ENCODE results near the gene CARD14.
"Not testable (repeated sequence)": the region's sequence is repeated elsewhere in the genome, so short reads cannot be mapped to it uniquely, and the experiment has no call there.

Gene CARD14

DNA sequence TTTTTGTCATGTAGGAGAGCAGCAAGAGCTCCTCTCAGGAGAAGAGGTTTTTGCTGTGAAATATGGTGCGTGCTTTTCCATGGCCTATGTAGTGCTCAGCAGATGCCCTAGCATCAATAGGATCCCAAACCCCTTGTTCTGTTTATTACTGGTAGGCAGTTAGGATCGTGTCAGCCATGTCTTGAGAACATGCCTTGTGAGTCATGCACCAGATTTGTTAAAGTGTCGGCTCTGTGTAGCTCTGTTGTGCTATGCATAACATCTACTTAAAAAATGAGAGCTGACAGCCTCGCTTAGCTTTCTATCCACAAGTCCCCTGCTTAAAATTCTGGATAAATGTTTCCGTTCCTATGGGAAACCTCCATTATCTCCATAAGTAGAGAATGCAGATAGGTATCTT is 18.5 kb upstream of the CARD14 start:
- DNase-seq = no peak

DNA sequence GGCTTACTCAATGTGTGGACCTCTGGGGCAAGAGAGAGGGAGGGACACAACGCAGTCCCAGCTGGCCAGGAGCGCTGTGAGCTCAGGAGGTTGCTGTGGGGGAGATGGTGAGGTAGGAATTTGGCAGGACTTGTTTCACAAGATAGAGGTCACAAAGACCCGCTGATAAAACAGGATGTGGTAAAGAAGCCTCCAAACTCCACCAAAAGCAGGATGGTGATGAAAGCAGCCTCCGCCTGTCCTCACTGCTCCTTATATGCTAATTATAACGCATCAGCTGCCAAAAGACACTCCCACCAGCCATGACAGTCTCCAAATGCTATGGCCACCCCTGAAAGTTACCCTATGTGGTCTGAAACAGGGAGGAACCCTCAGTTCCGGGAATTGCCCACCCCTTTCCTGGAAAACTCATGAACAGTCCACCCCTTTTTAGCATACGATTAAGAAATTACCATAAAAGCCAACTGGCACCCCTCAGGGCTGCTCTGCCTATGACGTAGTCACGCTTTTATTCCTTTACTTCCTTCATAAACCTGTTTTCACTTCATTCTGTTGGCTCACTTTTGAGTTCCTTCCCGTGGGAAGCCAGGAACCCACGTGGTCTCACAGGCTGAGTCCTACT is 17.6 kb upstream of the CARD14 start:
- peak; percentile 99 for DNase-seq

DNA sequence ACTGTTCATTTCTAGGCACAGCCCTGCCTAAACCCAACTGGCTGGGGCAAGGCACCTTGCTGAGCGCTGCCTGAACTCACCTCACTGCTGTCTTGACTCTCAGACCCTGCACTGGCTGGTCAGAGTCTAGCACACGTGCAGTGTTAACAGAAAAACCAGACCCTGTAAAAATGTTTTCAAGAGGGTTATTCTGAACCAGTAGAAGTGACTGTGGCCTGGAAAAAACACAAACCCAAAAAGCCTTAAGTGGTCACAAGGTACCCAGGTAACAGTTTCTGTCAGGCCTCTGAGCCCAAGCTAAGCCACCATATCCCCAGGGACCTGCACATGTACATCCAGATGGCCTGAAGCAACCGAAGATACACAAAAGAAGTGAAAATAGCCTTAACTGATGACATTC is 16.8 kb upstream of the CARD14 start:
- DNase-seq = no peak

DNA sequence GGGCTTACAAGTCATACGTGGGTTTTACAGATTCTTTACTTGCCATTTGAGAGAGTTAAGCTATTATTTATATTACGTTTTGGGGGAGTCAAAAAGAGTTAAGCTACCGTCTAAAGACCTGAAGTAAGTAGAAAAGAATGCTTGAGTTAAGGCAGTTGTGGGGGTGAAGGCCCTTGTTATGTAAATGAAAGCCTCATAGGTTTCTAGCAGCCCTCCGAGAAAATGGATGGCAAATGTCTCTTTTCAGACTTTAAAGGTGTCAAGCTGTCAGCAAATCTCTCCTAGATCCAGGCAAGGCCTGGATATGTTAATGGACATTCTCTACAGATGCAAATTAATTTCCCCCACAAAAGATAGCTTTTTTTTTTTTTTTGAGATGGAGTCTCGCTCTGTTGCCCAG is 15.7 kb upstream of the CARD14 start:
- DNase-seq = no peak

DNA sequence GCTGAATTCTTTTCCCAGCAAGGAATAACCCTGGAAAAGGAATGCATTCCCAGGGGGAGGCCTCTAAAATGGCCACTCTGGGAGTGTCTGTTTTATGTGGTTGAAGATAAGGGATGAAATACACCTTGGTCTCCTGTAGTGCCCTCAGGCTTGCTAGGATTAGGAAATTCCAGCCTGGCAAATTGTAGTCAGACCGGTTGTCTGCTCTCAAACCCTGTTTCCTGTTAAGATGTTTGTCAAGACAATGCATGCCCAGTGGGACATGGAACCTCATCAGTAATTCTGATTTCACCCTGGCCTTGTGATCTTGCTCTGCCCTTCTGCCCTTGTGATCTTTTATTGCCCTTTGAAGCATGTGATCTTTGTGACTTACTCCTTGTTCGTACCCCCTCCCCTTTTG is 14.2 kb upstream of the CARD14 start:
- DNase-seq = not testable (repeated sequence)

DNA sequence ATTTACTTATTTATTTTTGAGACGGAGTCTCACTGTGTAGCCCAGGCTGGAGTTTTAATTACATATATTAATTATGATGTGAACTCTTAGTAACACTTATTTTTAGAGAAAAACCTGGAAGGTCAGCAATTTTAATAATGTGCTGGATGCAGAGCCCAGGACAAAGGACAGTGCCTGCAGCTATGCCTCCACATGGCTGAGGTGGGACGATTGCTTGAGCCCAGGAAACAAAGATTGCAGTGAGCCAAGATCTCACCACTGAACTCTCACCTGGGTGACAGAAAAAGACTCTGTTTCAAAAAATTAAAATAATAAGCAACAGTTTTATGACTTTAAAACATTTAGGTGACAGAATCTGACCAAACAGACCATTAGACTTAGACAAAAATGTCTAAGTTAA is 11.0 kb upstream of the CARD14 start:
- no peak for DNase-seq

DNA sequence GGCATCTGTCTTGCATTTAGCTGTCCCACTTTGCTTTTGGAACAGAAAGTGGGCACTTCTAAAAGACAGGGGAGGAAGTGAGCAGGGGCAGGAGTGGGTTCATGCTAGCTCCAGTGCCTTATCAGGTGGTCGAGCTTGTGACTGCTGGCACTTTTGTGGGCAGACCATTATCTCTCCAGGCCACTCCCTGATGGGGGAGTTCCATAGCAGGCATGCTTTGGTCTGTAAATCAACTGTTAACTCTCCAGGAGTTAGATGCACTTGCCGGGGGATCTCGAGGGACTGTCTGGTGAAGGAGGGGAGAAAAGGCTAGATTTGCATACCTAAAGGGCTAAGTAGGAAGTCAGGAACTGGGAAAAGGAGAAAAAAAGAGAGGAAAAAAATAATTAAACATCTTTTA is 9.3 kb upstream of the CARD14 start:
- DNase-seq = no peak

DNA sequence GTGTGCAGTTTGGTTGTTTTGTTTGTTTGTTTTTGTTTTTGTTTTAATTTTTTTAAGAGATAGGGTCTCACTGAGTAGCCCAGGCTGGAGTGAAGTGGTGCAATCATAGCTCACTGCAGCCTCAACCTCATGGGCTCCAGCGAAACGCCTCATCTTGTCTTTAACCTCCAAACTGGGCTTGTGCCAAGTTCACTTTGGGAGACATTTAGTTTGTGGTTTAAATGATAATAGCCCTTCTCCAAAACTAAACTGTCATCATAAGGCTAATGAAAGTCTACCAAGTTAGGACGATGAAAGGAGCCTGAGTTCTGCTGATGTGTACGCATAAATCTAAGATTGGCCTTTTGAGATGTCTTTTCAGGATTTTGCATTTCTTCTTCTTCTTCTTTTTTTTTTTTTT is 6.5 kb upstream of the CARD14 start:
- DNase-seq = no peak

DNA sequence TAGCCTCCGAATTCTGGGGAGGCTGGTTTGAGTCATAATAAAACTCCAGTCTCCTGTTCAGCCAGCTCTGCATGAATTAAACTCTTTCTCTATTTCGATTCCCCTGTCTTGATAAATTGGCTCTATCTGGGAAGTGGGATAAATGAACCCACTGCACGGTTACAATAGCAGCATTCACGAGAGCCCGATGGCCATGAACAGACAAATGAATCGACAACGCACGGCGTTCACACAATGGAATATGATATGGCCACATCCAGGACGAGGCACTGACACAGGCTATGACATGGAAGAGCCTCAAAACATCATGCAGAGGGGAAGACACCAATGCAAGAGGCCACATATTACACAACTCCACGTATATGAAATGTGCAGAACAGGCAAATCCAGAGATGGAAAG is 5.6 kb upstream of the CARD14 start:
- no peak for DNase-seq

DNA sequence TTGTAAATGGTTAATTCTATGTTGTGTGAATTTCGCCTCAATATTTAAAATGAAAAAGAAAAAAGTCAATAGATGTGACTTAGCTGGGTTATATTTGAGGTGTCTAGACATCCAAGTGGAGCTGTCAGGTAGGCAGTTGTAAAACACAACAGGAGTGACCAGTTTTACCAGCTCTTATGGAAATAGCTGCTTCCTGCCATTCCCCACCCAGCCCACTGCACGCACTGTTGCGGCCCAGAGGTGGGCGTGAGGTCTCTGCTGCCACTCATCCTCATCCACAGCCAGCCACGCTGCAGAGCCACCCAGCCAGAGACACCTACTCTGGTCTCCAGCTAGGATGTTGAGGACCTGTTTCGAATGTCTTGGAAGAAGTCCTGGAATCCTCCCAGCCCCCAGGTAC is 3.4 kb upstream of the CARD14 start:
- no peak for DNase-seq

DNA sequence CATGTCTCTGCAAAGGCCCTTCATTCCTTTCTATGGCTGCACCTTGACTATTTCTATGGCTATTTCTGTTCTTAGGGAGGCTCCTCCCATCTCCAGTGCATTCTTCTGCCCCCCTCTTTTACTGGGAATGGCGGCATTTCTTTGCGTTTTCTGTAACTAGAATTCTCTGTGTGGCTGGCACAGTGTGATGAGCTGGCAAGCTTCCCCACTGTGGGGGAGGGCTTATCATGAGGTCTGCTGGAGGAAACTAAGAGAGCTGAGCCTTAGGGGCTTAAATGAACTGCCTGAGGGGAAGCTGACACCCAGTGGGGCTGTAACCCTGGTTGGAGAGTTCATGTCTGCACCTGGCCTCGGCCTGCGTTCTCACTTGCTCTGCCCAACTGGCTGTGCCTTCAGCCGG is 1.5 kb upstream of the CARD14 start:
- DNase-seq = no peak

DNA sequence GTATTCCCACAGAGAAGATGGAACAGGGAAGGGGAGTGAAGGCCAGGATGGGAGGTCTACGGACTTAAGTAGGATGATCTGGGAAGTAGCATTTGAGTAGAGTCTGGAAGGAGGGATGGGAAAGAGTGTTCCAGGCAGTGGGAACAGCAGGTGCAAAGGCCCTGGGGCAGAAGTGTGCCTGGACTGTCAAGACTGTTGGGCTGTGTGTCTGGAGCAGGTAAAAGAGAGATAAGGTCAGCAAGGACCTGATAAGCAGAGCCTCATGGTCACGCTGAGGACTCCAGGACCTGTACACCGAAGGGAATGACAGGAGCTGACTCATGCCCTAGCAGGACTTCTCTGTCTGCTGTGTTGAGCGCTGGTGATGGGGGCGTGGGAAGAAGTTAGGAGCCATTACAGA is 723 bp upstream of the CARD14 start:
- no peak for DNase-seq

DNA sequence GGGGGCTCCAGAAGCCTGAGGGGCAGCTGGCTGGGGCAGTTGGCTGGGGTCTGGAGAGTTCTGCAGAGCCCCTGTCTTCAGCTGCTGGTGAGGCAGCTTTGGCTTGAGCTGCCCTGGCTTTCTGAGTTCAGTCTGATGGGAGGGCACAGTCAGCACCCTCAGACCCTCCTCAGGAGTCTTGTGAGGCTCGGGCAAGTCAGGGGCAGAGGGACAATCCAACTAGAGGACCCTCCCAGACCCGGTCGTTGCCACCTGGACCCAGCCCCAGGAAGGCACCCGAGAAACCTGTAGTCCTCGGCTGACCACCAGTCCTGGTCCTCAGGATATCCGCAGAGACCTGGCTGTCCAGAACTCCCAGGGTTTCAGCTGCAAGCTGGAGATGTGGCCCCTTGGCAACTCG is 1.9 kb downstream of the CARD14 start:
- no peak for DNase-seq

DNA sequence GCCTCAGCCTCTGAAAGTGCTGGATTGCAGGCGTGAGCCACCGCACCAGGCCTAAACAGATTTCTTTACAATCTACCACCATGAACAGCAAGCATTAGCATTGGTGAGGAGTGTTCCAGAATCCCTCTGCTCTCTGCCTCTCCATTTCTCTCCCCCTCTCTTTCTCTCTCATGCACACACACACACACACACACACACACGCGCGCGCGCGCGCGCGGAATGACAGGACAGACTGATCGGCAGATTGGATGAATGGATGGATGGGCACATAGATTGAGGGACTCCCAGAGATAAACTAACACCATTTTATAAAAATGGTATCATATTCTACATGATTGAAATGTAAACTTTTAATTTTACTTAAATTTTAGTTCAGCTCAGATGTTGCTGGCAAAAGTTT is 3.3 kb downstream of the CARD14 start:
- no peak for DNase-seq

DNA sequence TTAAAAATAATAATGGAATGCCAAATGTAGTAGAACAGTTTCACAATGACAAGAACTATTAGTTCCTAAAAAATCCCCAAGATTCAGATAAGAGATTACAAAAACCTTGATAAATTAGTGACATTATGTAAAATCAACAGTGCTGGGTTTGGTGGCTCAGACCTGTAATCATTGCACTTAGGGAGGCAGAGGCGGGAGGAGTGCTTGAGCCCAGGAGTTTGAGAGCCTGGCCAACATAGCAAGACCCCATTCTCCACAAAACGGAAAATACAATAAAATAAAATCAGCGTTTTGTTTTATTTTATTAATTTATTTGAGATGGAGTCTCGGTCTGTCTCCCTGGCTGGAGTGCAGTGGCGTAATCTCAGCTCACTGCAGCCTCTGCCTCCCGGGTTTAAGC is 4.1 kb downstream of the CARD14 start:
- DNase-seq = no peak

DNA sequence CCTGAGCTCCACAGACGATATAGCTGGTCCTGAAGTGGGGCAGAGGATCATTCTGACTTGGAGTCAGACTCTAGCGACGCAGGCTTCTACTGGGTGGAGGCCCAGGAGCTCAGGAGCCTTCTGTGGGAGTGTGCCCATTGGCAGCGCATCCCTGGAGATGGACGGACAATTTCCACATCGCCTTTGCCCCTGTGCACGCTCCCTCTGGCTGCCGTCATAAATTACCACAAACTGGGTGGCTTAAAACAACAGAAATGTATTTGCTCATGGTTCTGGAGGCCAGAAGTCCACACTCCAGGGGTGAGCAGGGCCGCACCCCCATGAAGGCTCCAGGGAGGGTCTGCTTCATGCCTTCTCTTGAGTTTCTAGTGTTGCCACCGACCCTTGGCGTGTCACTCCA is 6.9 kb downstream of the CARD14 start:
- no peak for DNase-seq

DNA sequence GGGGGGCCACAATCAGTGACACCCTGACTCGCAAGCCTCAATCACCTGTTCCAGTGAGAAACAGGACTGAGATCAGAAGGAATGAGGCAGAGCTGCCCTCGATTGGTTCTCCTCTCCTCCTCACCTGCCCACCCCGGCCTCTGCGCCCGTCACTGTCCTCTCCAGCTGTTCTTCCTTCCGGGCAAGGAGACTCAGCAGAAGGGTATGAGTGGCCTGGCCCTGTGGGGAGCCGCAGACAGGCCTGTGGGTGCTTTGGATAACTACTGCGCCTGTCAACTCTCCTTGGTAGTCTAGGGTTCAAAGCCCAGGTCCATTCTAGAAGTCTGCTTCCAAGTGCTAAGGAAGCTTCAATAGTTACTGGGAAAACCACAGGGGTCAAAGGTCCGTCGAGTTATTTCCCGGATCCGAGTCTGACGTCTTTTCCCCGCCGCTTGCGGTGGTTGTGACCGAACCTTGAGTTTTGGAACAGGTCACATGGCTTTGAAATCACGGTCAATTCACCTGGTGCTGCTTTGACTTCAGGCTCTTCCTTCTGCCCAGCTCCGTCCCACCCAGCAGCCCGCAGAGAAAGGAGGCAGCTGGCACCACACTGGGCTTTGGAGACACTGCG is 8.3 kb downstream of the CARD14 start:
- no peak for DNase-seq

DNA sequence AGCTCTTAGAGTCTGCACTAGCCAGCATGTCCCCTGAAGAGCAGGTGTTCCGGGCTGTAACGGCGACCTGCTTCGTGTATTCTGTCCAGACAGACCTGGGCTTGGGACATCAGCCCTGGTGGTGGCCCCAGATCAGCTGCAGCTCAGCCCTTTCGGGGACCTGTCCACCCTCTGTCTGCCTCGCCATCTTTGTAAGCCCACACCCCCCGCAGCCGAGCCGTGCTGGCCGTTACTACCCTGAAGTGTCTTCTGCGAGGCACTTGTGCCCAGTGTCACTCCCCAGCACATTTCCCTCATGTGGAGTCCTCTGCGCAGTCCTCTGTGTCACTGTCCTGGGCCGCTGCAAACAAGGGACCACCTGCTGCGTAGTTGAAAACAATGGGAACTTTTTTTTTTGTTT is 10.4 kb downstream of the CARD14 start:
- DNase-seq = no peak

DNA sequence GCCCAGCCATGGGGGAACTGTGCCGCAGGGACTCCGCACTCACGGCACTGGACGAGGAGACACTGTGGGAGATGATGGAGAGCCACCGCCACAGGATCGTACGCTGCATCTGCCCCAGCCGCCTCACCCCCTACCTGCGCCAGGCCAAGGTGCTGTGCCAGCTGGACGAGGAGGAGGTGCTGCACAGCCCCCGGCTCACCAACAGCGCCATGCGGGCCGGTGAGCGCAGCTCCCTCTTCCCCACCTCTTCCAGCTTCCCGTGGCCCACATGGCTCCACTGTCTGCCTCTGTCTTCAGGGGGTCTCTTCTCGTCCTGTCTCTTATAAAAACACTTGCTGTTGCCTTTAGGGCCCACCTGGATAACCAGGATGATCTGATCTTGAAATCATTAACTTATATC is 11.6 kb downstream of the CARD14 start:
- DNase-seq = no peak

DNA sequence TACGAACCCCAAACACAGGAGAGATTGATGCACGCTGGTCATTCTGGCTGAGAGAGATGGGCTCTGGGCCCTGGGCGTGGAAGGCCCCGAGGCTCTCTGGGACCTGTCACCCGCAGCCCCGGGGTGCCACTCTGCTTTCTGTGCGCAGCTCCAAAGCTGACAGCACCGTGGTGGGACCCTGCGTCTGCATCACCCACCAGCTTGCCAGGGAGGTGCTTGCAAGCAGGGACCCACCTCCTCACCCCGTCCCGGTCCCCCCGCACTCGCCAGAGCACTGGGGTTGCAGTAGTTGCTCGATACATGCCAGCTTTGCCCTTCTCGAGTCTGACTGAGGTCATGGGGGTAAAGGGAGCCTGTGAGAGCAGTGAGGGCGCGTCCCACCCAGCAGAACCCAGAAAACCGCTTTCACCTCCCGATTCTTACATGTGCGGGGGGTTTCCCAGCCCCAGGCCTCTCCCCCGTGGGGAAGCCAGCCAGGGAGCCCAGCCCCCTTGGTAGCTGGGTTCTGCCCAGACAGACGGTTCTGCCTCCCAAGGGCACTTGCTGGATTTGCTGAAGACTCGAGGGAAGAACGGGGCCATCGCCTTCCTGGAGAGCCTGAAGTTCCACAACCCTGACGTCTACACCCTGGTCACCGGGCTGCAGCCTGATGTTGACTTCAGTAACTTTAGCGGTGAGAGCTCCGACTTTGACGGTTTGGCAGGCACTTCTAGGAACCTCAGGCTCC is 12.5 kb downstream of the CARD14 start:
- no peak for DNase-seq

DNA sequence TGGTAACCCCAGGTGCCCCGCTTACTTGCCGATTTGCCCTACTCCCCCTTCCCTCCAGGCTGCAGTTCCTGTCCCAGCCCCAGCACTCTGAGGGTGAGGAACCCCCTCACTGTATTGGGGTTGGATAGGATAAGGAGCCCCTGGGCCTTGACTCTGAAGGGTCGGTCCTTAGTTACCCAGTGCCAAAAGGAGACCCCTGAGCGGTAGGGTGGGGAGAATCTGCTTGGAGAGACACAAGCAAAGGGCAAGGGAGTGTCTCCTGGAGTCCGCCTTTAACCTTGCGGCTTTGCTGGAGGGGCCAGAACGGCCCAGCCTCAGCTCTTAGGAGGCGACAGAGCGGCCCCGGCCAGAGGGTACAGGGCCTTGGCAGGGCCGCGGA is 13.0 kb downstream of the CARD14 start:
- no peak for DNase-seq

DNA sequence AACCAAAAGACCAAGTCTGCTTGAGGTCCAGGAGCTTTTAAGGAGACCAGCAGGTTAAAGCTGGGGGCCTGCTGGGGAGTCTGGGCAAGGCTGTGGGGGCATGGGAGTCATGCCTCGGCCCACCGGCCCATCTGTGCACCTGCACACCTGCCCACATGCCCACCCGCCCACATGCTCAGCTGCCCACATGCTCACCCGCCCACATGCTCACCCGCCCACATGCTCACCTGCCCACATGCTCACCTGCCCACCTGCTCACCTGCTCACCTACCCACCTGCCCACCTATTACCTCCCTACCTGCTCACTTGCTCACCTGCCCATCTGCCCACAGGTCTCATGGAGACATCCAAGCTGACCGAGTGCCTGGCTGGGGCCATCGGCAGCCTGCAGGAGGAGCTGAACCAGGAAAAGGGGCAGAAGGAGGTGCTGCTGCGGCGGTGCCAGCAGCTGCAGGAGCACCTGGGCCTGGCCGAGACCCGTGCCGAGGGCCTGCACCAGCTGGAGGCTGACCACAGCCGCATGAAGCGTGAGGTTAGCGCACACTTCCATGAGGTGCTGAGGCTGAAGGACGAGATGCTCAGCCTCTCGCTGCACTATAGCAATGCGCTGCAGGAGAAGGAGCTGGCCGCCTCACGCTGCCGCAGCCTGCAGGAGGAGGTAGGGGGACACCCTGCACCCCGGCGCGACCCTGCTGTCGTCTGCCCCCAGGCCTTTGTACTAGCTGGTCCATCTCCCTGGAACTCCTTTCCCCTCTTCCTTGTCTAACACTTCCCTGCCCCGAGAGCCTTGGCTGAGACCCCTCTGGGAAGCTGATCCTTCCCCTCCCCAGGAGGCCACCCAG is 14.0 kb downstream of the CARD14 start:
- DNase-seq = no peak

DNA sequence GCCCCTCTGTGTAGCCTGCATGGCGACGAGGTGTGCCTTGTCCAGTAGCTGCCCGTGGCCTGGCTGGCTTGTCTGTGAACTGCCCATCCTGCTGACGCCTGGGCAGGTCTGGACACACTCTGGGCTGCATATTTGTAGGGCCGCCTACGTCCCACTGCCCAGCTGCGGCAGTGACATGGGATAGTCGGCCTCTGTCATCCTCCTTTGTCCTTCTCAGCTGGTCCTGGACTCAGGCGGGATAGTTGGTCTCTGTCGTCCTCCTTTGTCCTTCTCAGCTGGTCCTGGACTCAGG is 14.5 kb downstream of the CARD14 start:
- no peak for DNase-seq

DNA sequence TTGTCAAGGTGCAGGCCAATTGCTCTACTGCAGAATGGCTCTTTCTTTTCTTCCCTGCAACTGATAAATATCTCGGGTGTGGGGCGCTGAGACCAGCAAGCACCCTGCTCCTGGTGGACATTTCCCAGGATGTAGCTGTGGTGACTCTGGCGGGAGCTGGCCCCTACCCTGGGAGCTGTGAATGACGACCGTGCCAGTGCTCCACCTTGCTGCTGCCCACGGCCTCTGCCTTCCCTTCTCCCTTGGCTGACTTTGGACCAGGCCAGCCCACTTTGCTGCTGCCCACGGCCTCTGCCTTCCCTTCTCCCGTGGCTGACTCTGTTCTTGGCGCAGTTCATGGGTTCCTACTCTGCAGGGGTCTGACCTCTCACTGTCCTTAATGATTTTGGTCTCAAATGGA is 16.1 kb downstream of the CARD14 start:
- no peak for DNase-seq
